Midbrain (tissue), 1 donor: ENCODE data around the gene PIGU.
"Not testable (repeated sequence)": the region's sequence is repeated elsewhere in the genome, so short reads cannot be mapped to it uniquely, and the experiment has no call there.

Experiments used
- DNase-seq: peaks from one replicate; lab custom pipeline; 2025; lab: John Stamatoyannopoulos, UW

PIGU gene

GRCh38 chr20:34532756-34533155, 144.1 kb downstream of the PIGU start:
- no peak for DNase-seq

- DNase-seq = no peak
Observed at GRCh38 chr20:34532320-34532719, 144.6 kb downstream of the PIGU start.

- DNase-seq = no peak
Observed at GRCh38 chr20:34531608-34532265, 145.2 kb downstream of the PIGU start.

GRCh38 chr20:34530342-34530741, 146.6 kb downstream of the PIGU start:
- DNase-seq = no peak

GRCh38 chr20:34529742-34530141, 147.2 kb downstream of the PIGU start:
- DNase-seq = no peak

GRCh38 chr20:34528921-34529297, 148.0 kb downstream of the PIGU start:
- DNase-seq = peak; percentile 56

- no peak for DNase-seq
Observed at GRCh38 chr20:34527016-34527415, 149.9 kb downstream of the PIGU start.

GRCh38 chr20:34526466-34526865, 150.4 kb downstream of the PIGU start:
- no peak for DNase-seq

GRCh38 chr20:34525709-34526416, 151.0 kb downstream of the PIGU start:
- DNase-seq = peak; percentile 53

GRCh38 chr20:34525342-34525708, 151.6 kb downstream of the PIGU start:
- DNase-seq = peak; percentile 63

GRCh38 chr20:34524426-34524825, 152.5 kb downstream of the PIGU start:
- no peak for DNase-seq

- peak; percentile 31 for DNase-seq
Observed at GRCh38 chr20:34522969-34523871, 153.7 kb downstream of the PIGU start.

- DNase-seq = not testable (repeated sequence)
Observed at GRCh38 chr20:34519841-34520240, 157.1 kb downstream of the PIGU start.

- not testable (repeated sequence) for DNase-seq
Observed at GRCh38 chr20:34518863-34519262, 158.0 kb downstream of the PIGU start.

- DNase-seq = no peak
Observed at GRCh38 chr20:34517114-34517505, 159.8 kb downstream of the PIGU start.

- peak; percentile 97 for DNase-seq
Observed at GRCh38 chr20:34516247-34517113, 160.4 kb downstream of the PIGU start, which contains the start of gene DYNLRB1. Gene DYNLRB1, plus strand, starts transcription at chr20:34516422. Its CDS starts 37 bp downstream, at chr20:34516459.

GRCh38 chr20:34515484-34516246, 161.2 kb downstream of the PIGU start:
- no peak for DNase-seq

- peak; percentile 29 for DNase-seq
Observed at GRCh38 chr20:34514897-34515483, 161.9 kb downstream of the PIGU start.

GRCh38 chr20:34514034-34514433, 162.9 kb downstream of the PIGU start:
- not testable (repeated sequence) for DNase-seq

- no peak for DNase-seq
Observed at GRCh38 chr20:34512955-34513419, 163.9 kb downstream of the PIGU start.
